Smooth muscle cell of the brain vasculature (primary cell): ENCODE results near the gene VENTX.
"Not testable (repeated sequence)": the region's sequence is repeated elsewhere in the genome, so short reads cannot be mapped to it uniquely, and the experiment has no call there.

ENCODE experiments used
- DNase-seq: peaks from one replicate; pipeline ENCODE4 v3.0.0-alpha.2; 2012; ENCODE audit warnings: low read depth, low spot score

VENTX gene

DNA sequence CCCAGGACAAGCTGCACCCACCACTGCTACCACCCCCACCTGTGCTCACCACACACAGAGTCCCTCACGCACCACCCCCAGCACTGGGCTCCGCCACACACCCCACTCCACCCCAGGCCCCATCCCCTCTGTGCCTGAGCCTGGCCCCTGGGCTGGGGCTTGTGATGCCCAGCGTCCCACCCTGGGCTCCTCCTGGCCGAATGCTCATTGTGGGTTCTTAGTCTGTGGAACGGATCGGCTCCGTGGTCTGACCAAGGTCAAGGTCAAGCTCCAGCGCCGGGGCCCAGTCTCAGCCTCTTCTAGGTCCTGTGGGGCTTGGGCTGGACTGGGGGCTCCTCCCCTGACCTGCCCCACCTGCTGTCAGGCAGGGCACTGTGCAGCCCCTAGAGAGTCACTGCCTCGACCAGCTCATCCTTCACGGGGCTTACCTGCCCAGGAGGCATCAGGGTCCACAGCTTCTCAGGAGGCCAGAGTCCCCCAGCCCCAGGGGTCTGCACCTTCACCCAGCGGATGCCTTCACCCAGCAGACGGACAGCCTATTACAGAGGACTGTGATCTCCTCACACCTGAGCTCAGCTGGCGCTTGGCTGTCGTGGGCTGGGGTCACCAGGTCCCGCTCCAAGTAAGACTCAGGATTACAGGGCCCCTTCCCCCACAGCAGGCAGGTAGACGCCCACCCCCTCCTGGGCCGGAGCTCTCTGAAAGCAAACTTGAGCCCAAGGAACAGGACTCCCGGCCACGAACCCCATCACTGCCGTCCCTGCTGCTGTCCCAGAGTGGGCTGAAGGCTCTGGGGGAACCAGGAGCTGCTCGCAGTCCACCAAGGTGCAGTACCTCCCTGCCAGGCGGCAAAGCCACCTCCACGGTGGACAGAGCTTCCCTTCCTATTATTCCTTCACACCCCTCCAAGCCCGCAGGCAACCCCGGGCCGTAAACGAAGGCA is 22.9 kb upstream of the VENTX start:
- no peak for DNase-seq

- no peak for DNase-seq
Observed at GRCh38 chr10:133215586-133215985, 22.1 kb upstream of the VENTX start.

- no peak for DNase-seq
Observed at GRCh38 chr10:133216776-133217175, 20.9 kb upstream of the VENTX start.

DNA sequence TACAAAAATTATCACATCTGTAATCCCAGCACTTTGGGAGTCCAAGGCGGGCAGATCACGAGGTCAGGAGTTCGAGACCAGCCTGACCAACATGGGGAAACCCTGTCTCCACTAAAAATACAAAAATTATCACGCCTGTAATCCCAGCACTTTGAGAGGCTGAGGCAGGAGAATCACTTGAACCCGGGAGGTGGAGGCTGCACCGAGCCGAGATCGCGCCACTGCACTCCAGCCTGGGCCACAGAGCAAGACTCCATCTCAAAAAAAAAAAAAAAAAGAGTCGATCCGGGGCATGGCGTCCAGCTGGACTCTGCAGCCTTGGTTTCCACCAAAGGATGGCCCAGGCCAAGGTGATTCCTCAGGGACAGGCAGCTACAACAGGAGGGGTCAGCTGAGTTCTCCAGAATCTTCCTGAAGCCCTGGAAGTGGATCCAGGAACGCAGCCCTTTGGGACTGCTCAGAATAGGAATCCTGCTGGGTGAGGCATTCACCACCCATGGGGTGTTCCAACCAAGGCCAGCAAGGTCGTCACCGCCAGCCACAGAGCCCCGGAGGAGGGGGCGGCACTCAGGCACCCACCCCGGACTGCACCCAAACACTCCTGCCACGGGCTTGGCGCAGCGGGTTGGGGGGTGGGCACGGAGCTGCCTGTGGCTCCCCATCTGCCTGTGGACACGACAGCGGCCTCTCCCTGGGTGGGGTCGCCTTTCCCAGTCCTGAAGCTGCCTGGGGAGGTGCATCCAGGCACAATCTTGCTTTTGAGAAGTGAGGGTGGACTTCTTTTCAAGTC is 19.7 kb upstream of the VENTX start:
- DNase-seq = no peak

- no peak for DNase-seq
Observed at GRCh38 chr10:133218891-133219290, 18.8 kb upstream of the VENTX start.

DNA sequence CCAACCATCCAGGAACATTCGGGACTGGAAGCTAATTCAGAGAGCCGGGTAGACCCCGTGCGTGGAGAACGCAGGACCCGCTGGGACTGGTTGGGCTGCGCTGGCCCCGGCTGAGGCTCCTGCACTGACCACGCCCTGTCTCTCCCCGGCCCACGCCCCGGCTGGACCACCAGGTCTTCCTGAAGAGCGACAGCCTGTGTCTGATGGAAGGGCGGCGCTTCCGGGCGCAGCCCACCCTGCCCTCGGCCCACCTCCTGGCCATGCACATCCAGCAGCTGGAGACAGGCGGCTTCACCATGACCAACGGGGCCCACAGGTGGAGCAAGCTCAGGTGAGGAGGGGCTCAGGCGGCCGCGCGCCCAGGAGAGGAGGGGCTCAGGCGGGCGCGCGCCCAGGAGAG is 17.9 kb upstream of the VENTX start:
- no peak for DNase-seq

GRCh38 chr10:133221331-133221730 is 16.3 kb upstream of the VENTX start:
- no peak for DNase-seq

- not testable (repeated sequence) for DNase-seq
Observed at GRCh38 chr10:133221756-133222155, 15.9 kb upstream of the VENTX start.

DNA sequence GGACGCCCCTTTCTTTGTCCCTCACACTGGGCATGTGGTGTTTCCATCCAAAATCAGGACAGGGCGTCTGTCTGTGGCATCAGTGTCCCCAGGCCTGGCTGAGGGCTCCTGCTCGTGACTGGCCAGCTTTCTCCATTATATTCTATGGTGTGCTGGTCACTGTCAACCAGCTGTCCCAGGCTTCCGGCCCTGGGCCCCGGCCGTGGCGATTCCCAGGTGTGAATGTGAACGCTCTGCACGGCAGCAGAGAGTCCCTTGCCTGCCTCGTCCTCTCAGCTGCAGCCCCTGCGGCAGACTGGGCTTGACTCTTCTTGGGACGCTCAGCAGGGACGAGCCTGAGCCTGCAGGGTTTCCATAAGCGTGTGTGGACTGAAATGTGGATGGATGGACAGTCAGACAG is 13.6 kb upstream of the VENTX start:
- DNase-seq = no peak

DNA sequence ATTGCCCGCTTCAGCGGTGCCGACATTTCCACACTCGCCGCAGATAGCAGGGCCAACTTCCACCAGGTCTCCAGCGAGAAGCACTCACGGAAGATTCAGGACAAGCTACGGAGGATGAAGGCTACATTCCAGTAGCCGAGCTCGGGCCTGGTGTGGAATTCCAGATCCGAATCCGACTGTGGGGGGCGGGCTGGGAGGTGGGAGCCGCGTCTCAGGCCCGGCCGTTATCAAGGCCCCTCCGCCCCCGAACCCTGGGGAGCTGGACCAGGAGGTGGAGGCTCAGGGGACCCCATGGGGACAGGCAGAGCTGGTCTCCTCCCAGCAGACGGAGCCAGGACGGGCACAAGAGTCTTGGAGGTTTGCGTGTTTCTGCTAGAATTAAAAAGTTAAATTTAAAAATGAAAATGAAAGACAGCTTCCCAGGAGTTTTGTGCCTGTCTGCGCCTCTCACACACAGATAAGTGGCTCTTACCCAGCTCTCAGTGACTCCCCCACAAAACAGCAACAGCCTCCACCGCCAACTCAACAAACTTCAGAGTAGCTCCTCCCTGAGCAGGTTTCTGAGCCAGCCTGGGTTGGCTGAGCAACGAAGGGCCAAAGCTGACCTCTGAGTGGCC is 12.8 kb upstream of the VENTX start:
- no peak for DNase-seq

GRCh38 chr10:133225707-133226191 is 11.9 kb upstream of the VENTX start:
- no peak for DNase-seq

DNA sequence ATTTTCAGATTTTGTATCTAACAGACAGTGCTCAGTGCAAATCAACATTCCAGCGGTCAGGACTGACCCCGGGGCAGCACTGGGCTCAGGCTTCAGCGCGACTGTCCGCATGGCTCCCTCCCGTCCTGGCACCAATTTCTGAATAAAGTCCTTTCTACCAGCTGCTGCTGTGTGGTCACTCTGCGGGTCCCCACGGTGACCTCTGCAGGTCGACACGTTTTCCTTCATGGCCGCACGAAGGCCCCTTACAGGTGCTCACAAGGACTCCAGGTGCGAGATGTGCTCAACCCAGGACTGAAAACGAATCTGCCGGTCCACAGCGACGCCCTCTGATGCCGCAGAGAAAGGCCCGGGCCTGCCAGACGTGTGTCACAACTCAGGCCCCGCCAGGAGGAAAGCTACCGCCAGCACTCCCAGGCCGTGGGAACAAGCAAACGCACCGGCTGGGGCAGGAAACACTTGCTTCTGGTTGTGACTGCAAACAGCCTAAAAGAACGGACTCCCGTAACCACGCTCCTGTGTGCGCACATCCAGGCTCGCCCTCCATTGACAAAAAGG is 11.3 kb upstream of the VENTX start:
- no peak for DNase-seq

GRCh38 chr10:133227256-133227655 is 10.4 kb upstream of the VENTX start:
- DNase-seq = no peak

- DNase-seq = no peak
Observed at GRCh38 chr10:133229265-133230043, 8.2 kb upstream of the VENTX start.

DNA sequence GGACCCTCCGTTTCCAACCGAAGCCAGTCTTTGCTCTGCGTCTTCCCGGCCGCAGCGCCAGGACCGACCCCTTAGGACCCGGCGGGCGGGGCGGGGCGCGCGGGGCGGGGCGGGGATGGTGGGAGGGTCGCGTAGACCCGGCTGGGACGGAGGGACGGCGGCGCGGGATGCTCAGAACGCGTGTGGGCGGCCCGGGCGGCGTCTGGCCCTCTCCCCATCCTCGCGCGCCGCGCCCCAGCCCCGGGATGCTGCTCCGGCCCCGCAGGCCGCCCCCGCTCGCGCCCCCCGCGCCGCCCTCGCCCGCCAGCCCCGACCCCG is 7.7 kb upstream of the VENTX start, which contains the start of gene UTF1:
Gene UTF1 (plus strand): TSS at position 174 of the 318 bp plus-strand sequence. CDS start 72 bp downstream, at position 246.
- DNase-seq = no peak

DNA sequence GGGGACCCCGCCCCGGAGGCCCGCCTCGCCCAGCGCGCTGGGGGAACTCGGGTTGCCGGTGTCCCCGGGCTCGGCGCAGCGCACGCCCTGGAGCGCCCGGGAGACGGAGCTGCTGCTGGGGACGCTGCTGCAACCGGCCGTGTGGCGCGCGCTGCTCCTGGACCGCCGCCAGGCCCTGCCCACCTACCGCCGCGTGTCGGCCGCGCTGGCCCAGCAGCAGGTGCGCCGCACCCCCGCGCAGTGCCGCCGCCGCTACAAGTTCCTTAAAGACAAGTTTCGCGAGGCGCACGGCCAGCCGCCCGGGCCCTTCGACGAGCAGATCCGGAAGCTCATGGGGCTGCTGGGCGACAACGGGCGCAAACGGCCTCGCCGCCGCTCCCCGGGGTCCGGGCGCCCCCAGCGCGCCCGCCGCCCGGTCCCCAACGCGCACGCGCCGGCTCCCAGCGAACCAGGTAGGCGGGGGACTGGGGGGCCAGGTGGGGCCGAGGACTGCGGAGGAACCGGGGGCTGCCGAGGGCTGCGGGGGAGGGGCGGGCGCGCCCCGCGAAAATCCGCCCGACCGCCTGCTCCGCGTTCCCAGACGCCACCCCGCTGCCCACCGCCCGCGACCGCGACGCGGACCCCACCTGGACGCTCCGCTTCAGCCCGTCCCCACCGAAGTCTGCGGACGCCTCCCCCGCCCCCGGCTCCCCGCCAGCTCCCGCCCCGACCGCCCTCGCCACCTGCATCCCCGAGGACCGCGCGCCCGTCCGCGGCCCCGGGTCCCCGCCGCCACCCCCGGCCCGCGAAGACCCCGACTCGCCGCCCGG is 7.1 kb upstream of the VENTX start:
- no peak for DNase-seq

GRCh38 chr10:133231244-133231945 is 6.3 kb upstream of the VENTX start:
- DNase-seq = no peak

DNA sequence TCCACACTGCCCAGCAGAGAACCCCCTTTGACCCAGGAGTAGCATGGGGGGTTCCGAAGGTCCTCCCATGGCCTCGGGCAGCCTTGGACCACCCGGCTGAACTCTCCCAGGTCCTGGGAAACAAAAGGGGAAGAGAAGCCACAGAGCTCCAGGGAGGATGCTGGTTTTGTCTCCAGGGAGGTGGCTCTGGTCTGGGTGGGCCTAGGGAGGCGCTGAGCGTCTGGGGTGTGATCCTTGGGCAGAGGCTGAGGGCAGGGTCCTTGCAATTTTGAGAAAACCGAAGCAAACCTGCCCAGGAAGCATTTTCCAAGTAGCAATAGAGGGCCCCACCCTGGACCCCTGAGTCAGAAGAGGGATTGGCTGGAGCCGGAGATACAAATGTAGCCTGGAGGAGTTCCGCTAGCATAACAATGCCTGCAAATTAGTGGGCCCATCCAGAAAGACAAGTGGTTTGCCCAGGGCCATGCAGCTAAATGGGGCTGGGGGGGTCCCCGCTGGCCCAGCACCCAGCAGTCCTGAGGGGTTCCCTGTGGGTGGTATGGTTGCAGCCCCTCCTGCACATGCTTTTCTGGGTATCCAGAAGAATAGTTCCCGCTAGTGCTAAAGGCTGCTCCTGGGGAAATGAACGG is 5.6 kb upstream of the VENTX start:
- DNase-seq = no peak

DNA sequence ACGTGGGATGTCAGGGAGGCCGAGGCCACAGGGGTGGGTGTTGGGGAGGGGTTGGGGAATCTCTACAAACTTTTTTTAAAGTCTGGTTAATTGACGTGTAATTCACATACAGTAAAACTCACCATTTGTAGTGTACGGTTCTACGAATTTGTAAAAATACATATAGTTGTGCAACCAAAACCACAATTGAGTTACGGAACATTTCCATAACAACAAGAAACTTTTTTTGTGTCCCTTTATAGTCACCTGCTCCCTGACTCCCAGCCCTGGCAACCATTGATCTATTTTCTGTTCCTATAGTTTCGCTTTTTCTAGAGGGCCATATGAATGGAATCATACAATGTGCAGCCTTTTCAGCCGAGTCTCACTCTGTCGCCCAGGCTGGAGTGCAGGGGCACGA is 2.9 kb upstream of the VENTX start:
- DNase-seq = not testable (repeated sequence)
